Gastroesophageal sphincter (tissue), 3 donors: Measurements from ENCODE around the gene GRID1.

Source experiments
- CTCF ChIP-seq, 4 experiments: fragments of 200-600 bp in 2 of 4; fragments of 450-650 bp in 2 of 4; sonication (generic) in 1 of 4; IDR thresholded peaks; one replicate each; pipeline ENCODE4 v1.5.1; 2017 to 2019; ENCODE audit warnings: antibody characterized with exemption in 4 of 4, mild to moderate bottlenecking in 2 of 4, moderate library complexity in 2 of 4
- EP300 ChIP-seq: sonication (generic); formaldehyde crosslinking; IDR thresholded peaks from one replicate; pipeline ENCODE4 v1.6.1; 2017; ENCODE audit warnings: antibody characterized with exemption, mild to moderate bottlenecking
- POLR2A ChIP-seq, 2 donors: fragments of 450-650 bp; IDR thresholded peaks; one replicate each; pipeline ENCODE4 v1.6.1; 2017; ENCODE audit warnings: antibody characterized with exemption in 2 of 2, mild to moderate bottlenecking in 2 of 2, moderate library complexity in 1 of 2
- POLR2AphosphoS5 ChIP-seq: sonication (generic); formaldehyde crosslinking; IDR thresholded peaks from one replicate; pipeline ENCODE4 v1.6.1; 2017; ENCODE audit warnings: antibody characterized with exemption

GRCh38 chr10:85614981-85615380 lies 751.6 kb downstream of the GRID1 start:
- TF ChIP-seq CTCF (IDR thresholded peaks at IDR 0.05) (no peak), POLR2A (IDR thresholded peaks at IDR 0.05) (no peak), EP300 (no peak), POLR2AphosphoS5 (no peak)
